DND-41 (cell line): ENCODE measurements around the gene ZNF222.

Source experiments
- ATAC-seq: fragments of 200-7000 bp; cut with Tn5 transposase; 3 replicates; pipeline ENCODE4 v1.9.1; 2021; ENCODE audit warnings: low read depth; ENCODE audit not compliant: insufficient read depth
- DNase-seq: peaks from one replicate; pipeline ENCODE4 v3.0.0-alpha.2; 2020
- H2AFZ ChIP-seq: 2 replicates; pipeline ENCODE4 v1.6.0; 2012; ENCODE audit warnings: low read depth, low read length
- H3K27ac ChIP-seq: 2 replicates; pipeline ENCODE4 v1.5.1; 2012; ENCODE audit warnings: low read length, inconsistent platforms
- H3K27me3 ChIP-seq: fragments of 200-600 bp; sonication (generic); 2 replicates; pipeline ENCODE4 v1.6.0; 2012; ENCODE audit warnings: low read length, mild to moderate bottlenecking, inconsistent platforms; ENCODE audit not compliant: insufficient read depth, poor library complexity
- H3K36me3 ChIP-seq: 2 replicates; pipeline ENCODE4 v1.5.1; 2012; ENCODE audit warnings: low read length, inconsistent platforms; ENCODE audit not compliant: insufficient read depth
- H3K4me1 ChIP-seq: 2 replicates; pipeline ENCODE4 v1.5.1; 2012; ENCODE audit warnings: mild to moderate bottlenecking, low read length; ENCODE audit not compliant: insufficient read depth
- H3K4me2 ChIP-seq: 2 replicates; pipeline ENCODE4 v1.6.0; 2012; ENCODE audit warnings: mild to moderate bottlenecking, moderate library complexity, low read length, inconsistent platforms; ENCODE audit not compliant: insufficient read depth
- H3K4me3 ChIP-seq, 2 experiments: fragments of 200-600 bp in 1 of 2; shearing (Covaris generic) in 1 of 2; 2 replicates each; pipeline ENCODE4 v1.5.1; 2012 to 2016; ENCODE audit warnings: inconsistent platforms in 2 of 2, low read length in 2 of 2, mild to moderate bottlenecking in 2 of 2, low read depth in 1 of 2, moderate library complexity in 1 of 2
- H3K79me2 ChIP-seq: 2 replicates; pipeline ENCODE4 v1.6.0; 2012; ENCODE audit warnings: low read length, inconsistent platforms; ENCODE audit not compliant: insufficient read depth
- H3K9ac ChIP-seq: 2 replicates; pipeline ENCODE4 v1.6.0; 2012; ENCODE audit warnings: low read depth, mild to moderate bottlenecking, inconsistent platforms, low read length, moderate library complexity
- H3K9me3 ChIP-seq: 2 replicates; pipeline ENCODE4 v1.5.1; 2012; ENCODE audit warnings: low read length, moderate library complexity, mild to moderate bottlenecking, inconsistent platforms; ENCODE audit not compliant: insufficient read depth, severe bottlenecking
- H4K20me1 ChIP-seq: 2 replicates; pipeline ENCODE4 v1.6.0; 2012; ENCODE audit warnings: low read length; ENCODE audit not compliant: insufficient read depth
- CTCF ChIP-seq: IDR thresholded peaks from 2 replicates; pipeline ENCODE4 v1.5.1; 2012; ENCODE audit warnings: borderline replicate concordance, low read length, moderate library complexity, mild to moderate bottlenecking; ENCODE audit not compliant: poor library complexity, severe bottlenecking; ENCODE audit errors: extremely low read depth
- EZH2 ChIP-seq: IDR thresholded peaks from 3 replicates; pipeline ENCODE4 v1.6.1; 2012; ENCODE audit warnings: borderline replicate concordance, low read depth, mild to moderate bottlenecking, moderate library complexity, low read length, inconsistent platforms; ENCODE audit not compliant: severe bottlenecking

ZNF222 gene

GRCh38 chr19:44002566-44003460 is 22.4 kb upstream of the ZNF222 start, which contains the start of gene ZNF230:
Gene ZNF230 (plus strand): TSS chr19:44002957. CDS start chr19:44007079, 4,122 bp downstream.
- Histone ChIP-seq H2AFZ (peak within 1 kb of the TSS; percentile 100), H3K36me3 (peaks cover 17% of the 10 kb centered on the region), H3K27me3 (no peaks in the 10 kb centered on the region), H3K27ac (peak within 1 kb of the TSS; percentile 96), H3K79me2 (peaks cover 35% of the 10 kb centered on the region), H3K9me3 (peaks cover 9% of the 10 kb centered on the region), H3K4me2 (peak within 1 kb of the TSS; percentile 92), H3K9ac (peak within 1 kb of the TSS; percentile 82), H3K4me3 (peak within 1 kb of the TSS; percentile 92 to 95), H3K4me1 (peaks cover 21% of the 10 kb centered on the region), H4K20me1 (no peaks in the 10 kb centered on the region)
- no peak for TF ChIP-seq CTCF
- no peak for TF ChIP-seq EZH2
- ATAC-seq, result peak; percentile 97
- DNase-seq, result peak; percentile 92

- TF ChIP-seq CTCF, result peak; percentile 43
- no peak for TF ChIP-seq EZH2
- H3K79me2 ChIP-seq, result peaks cover 35% of the 10 kb centered on the region
- peak overlapping the region; percentile 92 for H3K4me2 ChIP-seq
- H3K4me3 ChIP-seq, result peak overlapping the region; percentile 92 to 95
- H4K20me1 ChIP-seq, result no peaks in the 10 kb centered on the region
- peaks cover 22% of the 10 kb centered on the region for H3K36me3 ChIP-seq
- peak overlapping the region; percentile 96 for H3K27ac ChIP-seq
- H3K9ac ChIP-seq, result peak overlapping the region; percentile 82
- peaks cover 21% of the 10 kb centered on the region for H3K4me1 ChIP-seq
- peaks cover 13% of the 10 kb centered on the region for H3K9me3 ChIP-seq
- ATAC-seq (peak; percentile 55), DNase-seq (peak; percentile 20)
- H3K27me3 ChIP-seq, result no peaks in the 10 kb centered on the region
- peak overlapping the region; percentile 100 for H2AFZ ChIP-seq
Measured at GRCh38 chr19:44003461-44004009, 21.6 kb upstream of the ZNF222 start.

- H3K4me3 ChIP-seq, result no peak overlapping the region
- H4K20me1 ChIP-seq, result no peaks in the 10 kb centered on the region
- H3K79me2 ChIP-seq, result peaks cover 35% of the 10 kb centered on the region
- H3K36me3 ChIP-seq, result peaks cover 46% of the 10 kb centered on the region
- H3K9me3 ChIP-seq, result peaks cover 32% of the 10 kb centered on the region
- no peaks in the 10 kb centered on the region for H3K27me3 ChIP-seq
- no peak for DNase-seq
- H3K9ac ChIP-seq, result no peak overlapping the region
- H3K4me2 ChIP-seq, result no peak overlapping the region
- no peak for ATAC-seq
- TF ChIP-seq EZH2 (no peak), CTCF (no peak)
- H3K27ac ChIP-seq, result no peak overlapping the region
- no peak overlapping the region for H2AFZ ChIP-seq
- H3K4me1 ChIP-seq, result peaks cover 21% of the 10 kb centered on the region
Measured at GRCh38 chr19:44005973-44006372, 19.2 kb upstream of the ZNF222 start.
